MM.1S (cell line): Measurements from ENCODE around the gene RPL32.

Experiments
- EZH2 ChIP-seq: fragments of 300-600 bp; sonication (generic); optimal IDR thresholded peaks from 2 replicates; pipeline ENCODE3; 2017; ENCODE audit warnings: low read depth, mild to moderate bottlenecking, antibody characterized with exemption, low read length, mixed read lengths
- EZH2phosphoT487 ChIP-seq: fragments of 300-600 bp; sonication (generic); IDR thresholded peaks from 2 replicates; pipeline ENCODE4 v1.6.1; 2018; ENCODE audit warnings: antibody characterized with exemption, low read length
- TF ChIP-seq, protein P1 (sequence below): fragments of 300-600 bp; sonication (generic); IDR thresholded peaks from 2 replicates; pipeline ENCODE4 v1.5.1; 2016; ENCODE audit warnings: antibody characterized with exemption, low read length, mixed read lengths

DNA sequence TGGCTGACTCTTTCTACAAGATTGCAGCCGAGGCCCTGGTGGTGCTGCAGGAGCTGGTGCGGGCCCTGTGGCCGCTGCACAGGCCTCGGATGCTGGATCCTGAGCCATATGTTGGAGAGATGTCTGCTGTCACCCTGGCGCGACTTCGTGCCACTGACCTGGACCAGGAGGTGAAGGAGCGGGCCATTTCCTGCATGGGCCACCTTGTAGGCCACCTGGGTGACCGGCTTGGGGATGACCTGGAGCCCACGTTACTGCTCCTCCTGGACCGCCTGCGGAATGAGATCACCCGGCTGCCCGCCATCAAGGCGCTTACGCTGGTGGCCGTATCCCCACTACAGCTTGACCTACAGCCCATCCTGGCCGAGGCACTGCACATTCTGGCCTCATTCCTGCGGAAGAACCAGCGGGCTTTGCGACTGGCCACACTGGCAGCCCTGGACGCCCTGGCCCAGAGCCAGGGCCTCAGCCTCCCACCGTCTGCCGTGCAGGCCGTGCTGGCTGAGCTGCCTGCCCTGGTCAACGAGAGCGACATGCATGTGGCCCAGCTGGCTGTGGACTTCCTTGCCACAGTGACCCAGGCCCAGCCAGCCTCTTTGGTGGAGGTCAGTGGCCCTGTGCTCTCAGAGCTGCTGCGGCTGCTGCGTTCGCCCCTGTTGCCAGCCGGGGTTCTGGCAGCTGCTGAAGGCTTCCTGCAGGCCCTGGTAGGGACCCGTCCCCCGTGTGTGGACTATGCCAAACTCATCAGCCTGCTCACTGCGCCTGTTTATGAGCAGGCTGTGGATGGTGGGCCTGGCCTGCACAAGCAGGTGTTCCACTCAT, 24.6 kb downstream of the RPL32 start:
- TF ChIP-seq, protein P1, sequence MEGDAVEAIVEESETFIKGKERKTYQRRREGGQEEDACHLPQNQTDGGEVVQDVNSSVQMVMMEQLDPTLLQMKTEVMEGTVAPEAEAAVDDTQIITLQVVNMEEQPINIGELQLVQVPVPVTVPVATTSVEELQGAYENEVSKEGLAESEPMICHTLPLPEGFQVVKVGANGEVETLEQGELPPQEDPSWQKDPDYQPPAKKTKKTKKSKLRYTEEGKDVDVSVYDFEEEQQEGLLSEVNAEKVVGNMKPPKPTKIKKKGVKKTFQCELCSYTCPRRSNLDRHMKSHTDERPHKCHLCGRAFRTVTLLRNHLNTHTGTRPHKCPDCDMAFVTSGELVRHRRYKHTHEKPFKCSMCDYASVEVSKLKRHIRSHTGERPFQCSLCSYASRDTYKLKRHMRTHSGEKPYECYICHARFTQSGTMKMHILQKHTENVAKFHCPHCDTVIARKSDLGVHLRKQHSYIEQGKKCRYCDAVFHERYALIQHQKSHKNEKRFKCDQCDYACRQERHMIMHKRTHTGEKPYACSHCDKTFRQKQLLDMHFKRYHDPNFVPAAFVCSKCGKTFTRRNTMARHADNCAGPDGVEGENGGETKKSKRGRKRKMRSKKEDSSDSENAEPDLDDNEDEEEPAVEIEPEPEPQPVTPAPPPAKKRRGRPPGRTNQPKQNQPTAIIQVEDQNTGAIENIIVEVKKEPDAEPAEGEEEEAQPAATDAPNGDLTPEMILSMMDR, result no peak
- TF ChIP-seq EZH2, result no peak
- no peak for TF ChIP-seq EZH2phosphoT487
